ENCODE data around the gene HBA2. TPM values are rescaled to one million over a fixed set of nuclear protein-coding genes. Genes with fewer than 3 reads are reported as not detected.
A peak's percentile ranks its signal among the peaks of the same experiment; 100 is the strongest.

Gene HBA2
- total and polyA plus RNA-seq, 9 of the 15 experiments (the other 6 are each of a cell fraction or from before 2014, with no cell fraction given): 40.4 to 853 (median 286) TPM

DNA sequence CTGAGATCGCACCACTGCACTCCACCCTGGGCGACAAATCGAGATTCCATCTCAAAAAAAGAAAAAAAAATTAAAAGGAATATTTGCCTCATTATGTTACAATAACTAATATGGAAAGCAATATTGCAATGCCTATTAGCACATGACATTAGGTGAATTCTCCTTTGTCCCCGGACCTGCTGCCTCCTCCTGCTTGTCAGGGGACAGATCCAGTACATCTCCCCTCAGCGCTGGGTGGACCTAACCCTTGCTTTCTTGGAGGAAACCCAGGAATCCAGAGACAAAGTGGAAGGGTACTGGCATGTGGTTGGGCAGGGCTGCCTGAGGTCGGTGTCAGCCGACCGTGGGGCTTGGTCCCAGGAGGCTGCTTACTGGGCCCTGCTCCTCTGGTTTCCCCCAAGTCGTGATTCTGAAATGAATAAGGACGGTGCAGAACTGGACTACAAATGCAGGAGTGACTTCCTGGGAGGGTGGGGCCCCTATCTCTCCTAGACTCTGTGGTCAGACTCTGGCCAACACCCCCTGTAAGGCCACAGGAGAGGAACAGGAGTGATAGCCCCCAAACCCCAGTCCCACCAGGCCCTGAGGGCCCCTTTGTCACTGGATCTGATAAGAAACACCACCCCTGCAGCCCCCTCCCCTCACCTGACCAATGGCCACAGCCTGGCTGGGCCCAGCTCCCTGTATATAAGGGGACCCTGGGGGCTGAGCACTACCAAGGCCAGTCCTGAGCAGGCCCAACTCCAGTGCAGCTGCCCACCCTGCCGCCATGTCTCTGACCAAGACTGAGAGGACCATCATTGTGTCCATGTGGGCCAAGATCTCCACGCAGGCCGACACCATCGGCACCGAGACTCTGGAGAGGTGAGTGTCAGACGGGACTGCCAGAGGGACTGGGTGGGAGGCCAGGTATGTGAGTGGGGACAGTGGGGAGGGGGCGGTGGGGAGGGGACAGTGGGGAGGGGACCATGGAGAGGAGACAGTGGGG lies 20.2 kb upstream of the HBA2 start, which contains the start of gene HBZ (continued):
- TF ChIP-seq NR4A1 (CRISPR knock-in tag; IDR thresholded peaks at IDR 0.05): no peak
- peak; percentile 48; the same call in 1 of the 2 replicates for TF ChIP-seq NR4A1 (tag; IDR thresholded peaks at IDR 0.05)
- peak; percentile 18; the same call in 1 of the 2 replicates for TF ChIP-seq CBFA2T3 (IDR thresholded peaks at IDR 0.05)
- TF ChIP-seq ARID1B (IDR thresholded peaks at IDR 0.05): peak; percentile 31; the same call in 1 of the 2 replicates
- TF ChIP-seq ZNF431 (CRISPR knock-in tag; IDR thresholded peaks at IDR 0.05): no peak
- TF ChIP-seq RCOR1 (IDR thresholded peaks at IDR 0.05; ENCODE audit: borderline replicate concordance in 1 of 2, low read depth in 2 of 2, low read length in 2 of 2): 0 out of 4 replicates have a peak, but pooled peaks of 1 of the 2 experiments have one; percentile 10
- TF ChIP-seq RBBP5 (IDR thresholded peaks at IDR 0.05; ENCODE audit: borderline replicate concordance, insufficient read depth, low read length, poor library complexity, severe bottlenecking): peak; percentile 43
- peak; percentile 48; the same call in 1 of the 2 replicates for TF ChIP-seq CTBP1 (IDR thresholded peaks at IDR 0.05; ENCODE audit: borderline replicate concordance)
- 0 out of 2 replicates have a peak, but pooled peaks have one; percentile 23 for TF ChIP-seq RBFOX2 (IDR thresholded peaks at IDR 0.05; ENCODE audit: low read depth, low read length)
- TF ChIP-seq, protein P1, sequence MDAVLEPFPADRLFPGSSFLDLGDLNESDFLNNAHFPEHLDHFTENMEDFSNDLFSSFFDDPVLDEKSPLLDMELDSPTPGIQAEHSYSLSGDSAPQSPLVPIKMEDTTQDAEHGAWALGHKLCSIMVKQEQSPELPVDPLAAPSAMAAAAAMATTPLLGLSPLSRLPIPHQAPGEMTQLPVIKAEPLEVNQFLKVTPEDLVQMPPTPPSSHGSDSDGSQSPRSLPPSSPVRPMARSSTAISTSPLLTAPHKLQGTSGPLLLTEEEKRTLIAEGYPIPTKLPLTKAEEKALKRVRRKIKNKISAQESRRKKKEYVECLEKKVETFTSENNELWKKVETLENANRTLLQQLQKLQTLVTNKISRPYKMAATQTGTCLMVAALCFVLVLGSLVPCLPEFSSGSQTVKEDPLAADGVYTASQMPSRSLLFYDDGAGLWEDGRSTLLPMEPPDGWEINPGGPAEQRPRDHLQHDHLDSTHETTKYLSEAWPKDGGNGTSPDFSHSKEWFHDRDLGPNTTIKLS (IDR thresholded peaks at IDR 0.05; ENCODE audit: borderline replicate concordance, low read depth): peak; percentile 27; the same call in 1 of the 2 replicates
- TF ChIP-seq, protein P2, sequence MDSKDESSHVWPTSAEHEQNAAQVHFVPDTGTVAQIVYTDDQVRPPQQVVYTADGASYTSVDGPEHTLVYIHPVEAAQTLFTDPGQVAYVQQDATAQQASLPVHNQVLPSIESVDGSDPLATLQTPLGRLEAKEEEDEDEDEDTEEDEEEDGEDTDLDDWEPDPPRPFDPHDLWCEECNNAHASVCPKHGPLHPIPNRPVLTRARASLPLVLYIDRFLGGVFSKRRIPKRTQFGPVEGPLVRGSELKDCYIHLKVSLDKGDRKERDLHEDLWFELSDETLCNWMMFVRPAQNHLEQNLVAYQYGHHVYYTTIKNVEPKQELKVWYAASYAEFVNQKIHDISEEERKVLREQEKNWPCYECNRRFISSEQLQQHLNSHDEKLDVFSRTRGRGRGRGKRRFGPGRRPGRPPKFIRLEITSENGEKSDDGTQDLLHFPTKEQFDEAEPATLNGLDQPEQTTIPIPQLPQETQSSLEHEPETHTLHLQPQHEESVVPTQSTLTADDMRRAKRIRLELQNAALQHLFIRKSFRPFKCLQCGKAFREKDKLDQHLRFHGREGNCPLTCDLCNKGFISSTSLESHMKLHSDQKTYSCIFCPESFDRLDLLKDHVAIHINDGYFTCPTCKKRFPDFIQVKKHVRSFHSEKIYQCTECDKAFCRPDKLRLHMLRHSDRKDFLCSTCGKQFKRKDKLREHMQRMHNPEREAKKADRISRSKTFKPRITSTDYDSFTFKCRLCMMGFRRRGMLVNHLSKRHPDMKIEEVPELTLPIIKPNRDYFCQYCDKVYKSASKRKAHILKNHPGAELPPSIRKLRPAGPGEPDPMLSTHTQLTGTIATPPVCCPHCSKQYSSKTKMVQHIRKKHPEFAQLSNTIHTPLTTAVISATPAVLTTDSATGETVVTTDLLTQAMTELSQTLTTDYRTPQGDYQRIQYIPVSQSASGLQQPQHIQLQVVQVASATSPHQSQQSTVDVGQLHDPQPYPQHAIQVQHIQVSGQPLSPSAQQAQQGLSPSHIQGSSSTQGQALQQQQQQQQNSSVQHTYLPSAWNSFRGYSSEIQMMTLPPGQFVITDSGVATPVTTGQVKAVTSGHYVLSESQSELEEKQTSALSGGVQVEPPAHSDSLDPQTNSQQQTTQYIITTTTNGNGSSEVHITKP (IDR thresholded peaks at IDR 0.05; ENCODE audit: partially characterized antibody): peak; percentile 18
- no peak for TF ChIP-seq MEF2D (tag; conservative IDR thresholded peaks at IDR 0.05; ENCODE audit: low read depth)
- TF ChIP-seq, protein P3, sequence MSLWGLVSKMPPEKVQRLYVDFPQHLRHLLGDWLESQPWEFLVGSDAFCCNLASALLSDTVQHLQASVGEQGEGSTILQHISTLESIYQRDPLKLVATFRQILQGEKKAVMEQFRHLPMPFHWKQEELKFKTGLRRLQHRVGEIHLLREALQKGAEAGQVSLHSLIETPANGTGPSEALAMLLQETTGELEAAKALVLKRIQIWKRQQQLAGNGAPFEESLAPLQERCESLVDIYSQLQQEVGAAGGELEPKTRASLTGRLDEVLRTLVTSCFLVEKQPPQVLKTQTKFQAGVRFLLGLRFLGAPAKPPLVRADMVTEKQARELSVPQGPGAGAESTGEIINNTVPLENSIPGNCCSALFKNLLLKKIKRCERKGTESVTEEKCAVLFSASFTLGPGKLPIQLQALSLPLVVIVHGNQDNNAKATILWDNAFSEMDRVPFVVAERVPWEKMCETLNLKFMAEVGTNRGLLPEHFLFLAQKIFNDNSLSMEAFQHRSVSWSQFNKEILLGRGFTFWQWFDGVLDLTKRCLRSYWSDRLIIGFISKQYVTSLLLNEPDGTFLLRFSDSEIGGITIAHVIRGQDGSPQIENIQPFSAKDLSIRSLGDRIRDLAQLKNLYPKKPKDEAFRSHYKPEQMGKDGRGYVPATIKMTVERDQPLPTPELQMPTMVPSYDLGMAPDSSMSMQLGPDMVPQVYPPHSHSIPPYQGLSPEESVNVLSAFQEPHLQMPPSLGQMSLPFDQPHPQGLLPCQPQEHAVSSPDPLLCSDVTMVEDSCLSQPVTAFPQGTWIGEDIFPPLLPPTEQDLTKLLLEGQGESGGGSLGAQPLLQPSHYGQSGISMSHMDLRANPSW (CRISPR knock-in tag; IDR thresholded peaks at IDR 0.05): no peak
- TF ChIP-seq, protein P4, sequence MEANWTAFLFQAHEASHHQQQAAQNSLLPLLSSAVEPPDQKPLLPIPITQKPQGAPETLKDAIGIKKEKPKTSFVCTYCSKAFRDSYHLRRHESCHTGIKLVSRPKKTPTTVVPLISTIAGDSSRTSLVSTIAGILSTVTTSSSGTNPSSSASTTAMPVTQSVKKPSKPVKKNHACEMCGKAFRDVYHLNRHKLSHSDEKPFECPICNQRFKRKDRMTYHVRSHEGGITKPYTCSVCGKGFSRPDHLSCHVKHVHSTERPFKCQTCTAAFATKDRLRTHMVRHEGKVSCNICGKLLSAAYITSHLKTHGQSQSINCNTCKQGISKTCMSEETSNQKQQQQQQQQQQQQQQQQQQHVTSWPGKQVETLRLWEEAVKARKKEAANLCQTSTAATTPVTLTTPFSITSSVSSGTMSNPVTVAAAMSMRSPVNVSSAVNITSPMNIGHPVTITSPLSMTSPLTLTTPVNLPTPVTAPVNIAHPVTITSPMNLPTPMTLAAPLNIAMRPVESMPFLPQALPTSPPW (CRISPR knock-in tag; IDR thresholded peaks at IDR 0.05): peak; percentile 49; the same call in 1 of the 2 replicates
- peak; percentile 54 for TF ChIP-seq NCOR1 (IDR thresholded peaks at IDR 0.05)
- TF ChIP-seq DPF2 (IDR thresholded peaks at IDR 0.05): peak; percentile 16; the same call in 1 of the 2 replicates
- TF ChIP-seq ATF7 (IDR thresholded peaks at IDR 0.05): peak; percentile 15; the same call in 1 of the 2 replicates
